Liver (tissue), 3 donors: ENCODE data around the gene SPATA31C1.

Experiments used
- EGR1 ChIP-seq, 2 donors: IDR thresholded peaks; 2 replicates each; pipeline ENCODE4 v1.6.1; 2016 to 2018; ENCODE audit warnings: antibody characterized with exemption in 2 of 2, low read depth in 2 of 2
- FOXA1 ChIP-seq: IDR thresholded peaks from 2 replicates; pipeline ENCODE4 v1.6.1; 2016; ENCODE audit warnings: antibody characterized with exemption
- RAD21 ChIP-seq, 2 donors: IDR thresholded peaks; 2 replicates each; pipeline ENCODE4 v1.6.1; 2016; ENCODE audit warnings: antibody characterized with exemption in 2 of 2, mild to moderate bottlenecking in 2 of 2
- SP1 ChIP-seq: IDR thresholded peaks from 2 replicates; pipeline ENCODE4 v1.6.1; 2018; ENCODE audit warnings: antibody characterized with exemption, mild to moderate bottlenecking
- TAF1 ChIP-seq: conservative IDR thresholded peaks from 2 replicates; pipeline ENCODE4 v1.6.1; 2016; ENCODE audit warnings: antibody characterized with exemption, mild to moderate bottlenecking
- TF ChIP-seq, protein P1 (sequence below): fragments of 150-350 bp; IDR thresholded peaks from 2 replicates; pipeline ENCODE4 v1.5.1; 2017; ENCODE audit warnings: improper control_type of control experiment, low read depth, low read length; ENCODE audit not compliant: missing input control
- TF ChIP-seq, protein P2 (sequence below): IDR thresholded peaks from 2 replicates; pipeline ENCODE4 v1.6.1; 2016; ENCODE audit warnings: antibody characterized with exemption, mild to moderate bottlenecking
- TF ChIP-seq, protein P3 (sequence below): IDR thresholded peaks from 2 replicates; pipeline ENCODE4 v1.6.1; 2016; ENCODE audit warnings: antibody characterized with exemption
- TF ChIP-seq, protein P4 (sequence below): IDR thresholded peaks from 2 replicates; pipeline ENCODE4 v1.6.1; 2016; ENCODE audit warnings: antibody characterized with exemption
- donor health status: healthy.
- donor health status: healthy.

DNA sequence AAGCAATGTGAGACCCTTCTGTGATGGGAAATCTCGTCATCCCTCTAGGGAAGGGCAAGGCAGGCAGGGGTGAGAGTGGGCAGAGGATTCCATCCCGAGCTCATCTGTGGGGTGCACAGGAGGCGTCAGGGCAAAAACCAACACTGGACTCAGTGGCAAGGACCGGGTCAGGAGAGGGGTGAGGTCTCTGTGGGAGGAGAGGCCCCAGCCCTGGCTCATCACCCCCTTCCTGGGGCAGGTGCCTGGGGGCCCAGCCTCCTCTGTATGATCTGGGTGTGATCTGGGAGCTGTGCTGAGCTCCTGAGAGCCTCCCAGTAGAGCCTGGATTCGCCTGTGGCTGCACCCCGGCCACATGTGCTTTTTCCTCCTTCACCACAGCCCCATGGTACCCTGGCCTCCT lies 34.5 kb upstream of the SPATA31C1 start:
- TF ChIP-seq, protein P1, sequence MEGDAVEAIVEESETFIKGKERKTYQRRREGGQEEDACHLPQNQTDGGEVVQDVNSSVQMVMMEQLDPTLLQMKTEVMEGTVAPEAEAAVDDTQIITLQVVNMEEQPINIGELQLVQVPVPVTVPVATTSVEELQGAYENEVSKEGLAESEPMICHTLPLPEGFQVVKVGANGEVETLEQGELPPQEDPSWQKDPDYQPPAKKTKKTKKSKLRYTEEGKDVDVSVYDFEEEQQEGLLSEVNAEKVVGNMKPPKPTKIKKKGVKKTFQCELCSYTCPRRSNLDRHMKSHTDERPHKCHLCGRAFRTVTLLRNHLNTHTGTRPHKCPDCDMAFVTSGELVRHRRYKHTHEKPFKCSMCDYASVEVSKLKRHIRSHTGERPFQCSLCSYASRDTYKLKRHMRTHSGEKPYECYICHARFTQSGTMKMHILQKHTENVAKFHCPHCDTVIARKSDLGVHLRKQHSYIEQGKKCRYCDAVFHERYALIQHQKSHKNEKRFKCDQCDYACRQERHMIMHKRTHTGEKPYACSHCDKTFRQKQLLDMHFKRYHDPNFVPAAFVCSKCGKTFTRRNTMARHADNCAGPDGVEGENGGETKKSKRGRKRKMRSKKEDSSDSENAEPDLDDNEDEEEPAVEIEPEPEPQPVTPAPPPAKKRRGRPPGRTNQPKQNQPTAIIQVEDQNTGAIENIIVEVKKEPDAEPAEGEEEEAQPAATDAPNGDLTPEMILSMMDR: no peak
- TF ChIP-seq, protein P2, sequence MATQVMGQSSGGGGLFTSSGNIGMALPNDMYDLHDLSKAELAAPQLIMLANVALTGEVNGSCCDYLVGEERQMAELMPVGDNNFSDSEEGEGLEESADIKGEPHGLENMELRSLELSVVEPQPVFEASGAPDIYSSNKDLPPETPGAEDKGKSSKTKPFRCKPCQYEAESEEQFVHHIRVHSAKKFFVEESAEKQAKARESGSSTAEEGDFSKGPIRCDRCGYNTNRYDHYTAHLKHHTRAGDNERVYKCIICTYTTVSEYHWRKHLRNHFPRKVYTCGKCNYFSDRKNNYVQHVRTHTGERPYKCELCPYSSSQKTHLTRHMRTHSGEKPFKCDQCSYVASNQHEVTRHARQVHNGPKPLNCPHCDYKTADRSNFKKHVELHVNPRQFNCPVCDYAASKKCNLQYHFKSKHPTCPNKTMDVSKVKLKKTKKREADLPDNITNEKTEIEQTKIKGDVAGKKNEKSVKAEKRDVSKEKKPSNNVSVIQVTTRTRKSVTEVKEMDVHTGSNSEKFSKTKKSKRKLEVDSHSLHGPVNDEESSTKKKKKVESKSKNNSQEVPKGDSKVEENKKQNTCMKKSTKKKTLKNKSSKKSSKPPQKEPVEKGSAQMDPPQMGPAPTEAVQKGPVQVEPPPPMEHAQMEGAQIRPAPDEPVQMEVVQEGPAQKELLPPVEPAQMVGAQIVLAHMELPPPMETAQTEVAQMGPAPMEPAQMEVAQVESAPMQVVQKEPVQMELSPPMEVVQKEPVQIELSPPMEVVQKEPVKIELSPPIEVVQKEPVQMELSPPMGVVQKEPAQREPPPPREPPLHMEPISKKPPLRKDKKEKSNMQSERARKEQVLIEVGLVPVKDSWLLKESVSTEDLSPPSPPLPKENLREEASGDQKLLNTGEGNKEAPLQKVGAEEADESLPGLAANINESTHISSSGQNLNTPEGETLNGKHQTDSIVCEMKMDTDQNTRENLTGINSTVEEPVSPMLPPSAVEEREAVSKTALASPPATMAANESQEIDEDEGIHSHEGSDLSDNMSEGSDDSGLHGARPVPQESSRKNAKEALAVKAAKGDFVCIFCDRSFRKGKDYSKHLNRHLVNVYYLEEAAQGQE: no peak
- TF ChIP-seq SP1: no peak
- no peak for TF ChIP-seq EGR1 (IDR thresholded peaks at IDR 0.05; ENCODE audit: low read depth in 2 of 2)
- no peak for TF ChIP-seq TAF1
- TF ChIP-seq, protein P3, sequence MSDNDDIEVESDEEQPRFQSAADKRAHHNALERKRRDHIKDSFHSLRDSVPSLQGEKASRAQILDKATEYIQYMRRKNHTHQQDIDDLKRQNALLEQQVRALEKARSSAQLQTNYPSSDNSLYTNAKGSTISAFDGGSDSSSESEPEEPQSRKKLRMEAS: no peak
- TF ChIP-seq RAD21 (IDR thresholded peaks at IDR 0.05): no peak
- TF ChIP-seq, protein P4, sequence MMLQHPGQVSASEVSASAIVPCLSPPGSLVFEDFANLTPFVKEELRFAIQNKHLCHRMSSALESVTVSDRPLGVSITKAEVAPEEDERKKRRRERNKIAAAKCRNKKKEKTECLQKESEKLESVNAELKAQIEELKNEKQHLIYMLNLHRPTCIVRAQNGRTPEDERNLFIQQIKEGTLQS: no peak
- TF ChIP-seq FOXA1: no peak
